HG03575 (cell line): ENCODE results near the gene FANCE.

ENCODE experiments used
- ATAC-seq: cut with Tn5 transposase; IDR thresholded peaks from one replicate; pipeline ENCODE4 v1.9.1; 2021; ENCODE audit not compliant: unreplicated experiment, insufficient number of reproducible peaks, low FRiP score; ENCODE audit errors: extremely low read depth

The FANCE gene

GRCh38 chr6:35454391-35455110, 2.4 kb downstream of the FANCE start:
- no peak for ATAC-seq

GRCh38 chr6:35457907-35458306, 5.8 kb downstream of the FANCE start:
- ATAC-seq = no peak

DNA sequence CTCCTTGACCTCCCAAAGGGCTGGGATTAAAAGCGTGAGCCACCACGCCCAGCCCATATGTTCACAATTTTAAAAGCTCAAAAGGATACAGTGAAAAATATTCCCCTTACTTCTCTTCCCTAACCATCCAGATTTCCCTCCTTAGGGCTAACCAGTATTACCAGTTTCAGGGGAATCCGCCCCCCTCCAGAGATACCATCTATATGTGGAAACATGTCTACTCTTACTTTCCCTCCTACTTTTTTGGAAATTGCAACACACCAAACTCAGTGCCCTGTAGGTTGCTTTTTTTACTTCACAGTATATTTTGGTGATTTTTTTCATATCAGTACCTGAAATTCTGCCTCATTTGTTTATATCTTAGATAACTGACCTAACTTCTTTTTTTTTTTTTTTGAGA, 9.1 kb downstream of the FANCE start:
- no peak for ATAC-seq

GRCh38 chr6:35463292-35463691, 11.2 kb downstream of the FANCE start:
- ATAC-seq = no peak

GRCh38 chr6:35465646-35466045, 13.5 kb downstream of the FANCE start:
- ATAC-seq = no peak

DNA sequence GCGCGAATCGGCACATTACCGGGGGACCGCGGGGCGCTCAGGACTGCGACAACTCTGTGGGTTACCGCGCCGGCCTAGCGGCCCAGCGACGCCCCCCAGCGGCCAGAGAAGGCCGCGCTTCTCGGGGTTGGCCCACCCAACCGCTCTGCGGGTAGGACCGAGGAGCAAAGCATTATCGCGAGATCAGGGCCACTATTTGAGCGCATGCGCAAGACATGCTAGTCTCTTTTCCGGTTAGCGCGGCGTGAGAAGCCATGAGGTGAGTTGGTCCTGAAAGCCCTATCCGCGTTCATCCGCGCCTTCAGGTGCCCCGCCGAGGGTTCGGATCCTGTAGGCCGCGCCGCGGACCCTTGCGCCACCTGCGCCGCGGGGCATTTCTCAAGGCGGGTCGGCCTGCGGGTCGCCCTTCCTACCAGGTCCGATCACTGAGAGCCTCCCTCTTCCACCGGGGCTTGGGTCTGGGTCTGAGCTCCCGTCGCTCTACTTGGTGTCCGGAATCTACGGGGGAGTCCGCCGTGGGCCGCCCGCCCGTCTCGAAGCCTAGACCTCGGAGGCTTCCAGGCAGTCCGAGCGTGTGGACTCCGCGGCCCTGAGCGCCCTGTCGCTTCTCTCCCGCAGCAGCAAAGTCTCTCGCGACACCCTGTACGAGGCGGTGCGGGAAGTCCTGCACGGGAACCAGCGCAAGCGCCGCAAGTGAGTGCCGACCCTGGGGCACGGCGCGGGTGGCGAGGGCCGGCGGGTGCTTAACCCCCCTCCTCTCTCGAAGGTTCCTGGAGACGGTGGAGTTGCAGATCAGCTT, 16.2 kb downstream of the FANCE start, which contains the start of gene RPL10A:
TSS of gene RPL10A (plus strand) at position 221 of the 799 bp plus-strand sequence. CDS start at position 255, 34 bp downstream.
- ATAC-seq = no peak

DNA sequence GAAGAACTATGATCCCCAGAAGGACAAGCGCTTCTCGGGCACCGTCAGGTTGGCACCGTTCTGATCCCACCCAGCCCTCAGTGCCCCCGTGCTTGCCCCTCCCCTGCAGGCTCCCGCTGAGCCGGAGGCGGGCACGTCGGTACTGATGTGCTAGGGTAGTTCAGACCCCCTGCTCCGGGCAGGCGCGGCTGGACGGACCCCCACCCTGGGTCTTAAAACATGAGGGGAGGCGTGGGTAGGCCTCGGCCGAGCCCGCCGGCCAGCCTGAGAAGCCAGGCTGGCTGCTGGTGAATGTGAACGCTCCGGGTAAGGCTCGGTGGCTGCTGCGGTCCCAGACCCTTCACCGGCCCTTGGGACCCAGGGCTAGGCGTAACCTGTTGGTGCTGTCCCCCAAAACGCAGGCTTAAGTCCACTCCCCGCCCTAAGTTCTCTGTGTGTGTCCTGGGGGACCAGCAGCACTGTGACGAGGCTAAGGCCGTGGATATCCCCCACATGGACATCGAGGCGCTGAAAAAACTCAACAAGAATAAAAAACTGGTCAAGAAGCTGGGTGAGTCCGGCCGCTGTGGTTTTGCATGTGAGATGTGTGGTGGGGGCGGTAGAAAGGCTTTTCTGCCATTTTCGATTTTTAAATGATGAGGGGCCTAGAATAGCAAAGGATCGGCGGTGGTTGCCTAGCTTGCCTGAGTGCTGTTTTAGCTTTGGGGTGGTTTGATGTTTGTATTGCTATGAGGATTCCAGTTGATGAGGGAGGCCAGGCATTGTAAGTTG, 17.0 kb downstream of the FANCE start:
- no peak for ATAC-seq

GRCh38 chr6:35469751-35470662, 17.9 kb downstream of the FANCE start:
- no peak for ATAC-seq

GRCh38 chr6:35470663-35471120, 18.6 kb downstream of the FANCE start:
- ATAC-seq = no peak

- no peak for ATAC-seq
Observed at GRCh38 chr6:35471836-35472345, 19.8 kb downstream of the FANCE start.

GRCh38 chr6:35473075-35473849, 21.1 kb downstream of the FANCE start:
- no peak for ATAC-seq

DNA sequence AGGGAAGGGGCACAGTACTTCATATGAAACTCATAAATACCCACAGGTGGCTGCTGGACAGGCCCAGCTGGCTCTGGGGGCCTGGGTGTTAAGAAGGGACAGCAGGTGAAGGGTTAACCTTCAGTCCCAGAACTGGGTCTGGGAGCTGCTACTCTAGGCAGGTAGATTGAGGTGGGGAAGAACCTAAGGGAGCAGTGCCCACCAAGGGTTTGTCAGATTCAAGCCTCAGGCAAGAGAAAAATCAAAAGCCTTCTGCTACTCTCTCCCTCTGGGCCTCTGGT, 21.7 kb downstream of the FANCE start:
- no peak for ATAC-seq

DNA sequence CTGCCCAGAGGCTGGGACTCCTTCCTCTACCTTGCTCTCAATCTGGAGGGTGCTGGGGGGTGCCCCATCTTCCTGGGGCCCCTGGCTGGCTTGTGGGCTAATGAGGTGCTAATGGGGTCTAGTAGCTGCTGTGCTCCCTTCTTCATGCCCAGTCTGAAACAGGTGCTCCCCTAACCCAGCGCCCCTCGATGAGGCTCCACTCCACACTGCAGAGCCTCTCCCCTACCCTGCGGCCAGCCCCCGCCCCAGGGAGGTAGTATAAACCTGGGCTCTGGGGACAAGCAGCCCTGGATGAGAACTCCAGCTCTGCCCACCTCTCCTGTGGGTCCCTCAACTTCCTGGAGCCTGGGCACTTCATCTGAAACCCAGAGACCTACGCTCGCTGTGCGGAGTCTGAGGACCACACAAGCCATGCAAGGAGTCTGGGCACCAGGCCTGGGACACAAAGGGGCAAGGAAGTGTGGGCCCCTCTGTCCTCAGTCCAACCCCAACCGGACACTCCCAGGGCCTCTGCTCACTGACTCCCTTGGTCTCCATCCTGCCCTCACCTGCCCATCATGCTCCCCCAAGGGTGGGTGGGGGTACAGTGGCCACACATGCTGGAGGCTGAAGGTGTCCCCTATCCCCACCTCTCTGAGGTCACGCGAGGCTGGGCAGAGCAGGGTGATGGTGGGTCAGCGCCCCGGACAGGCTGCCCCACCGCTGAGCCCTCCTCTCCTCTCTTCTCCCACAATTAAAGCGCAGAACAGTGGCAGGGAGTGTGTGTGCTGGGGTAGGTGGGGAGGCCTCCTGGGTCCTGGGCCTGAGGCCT, 22.2 kb downstream of the FANCE start:
- no peak for ATAC-seq

- no peak for ATAC-seq
Observed at GRCh38 chr6:35474942-35475570, 22.9 kb downstream of the FANCE start.

- ATAC-seq = no peak
Observed at GRCh38 chr6:35475573-35475972, 23.4 kb downstream of the FANCE start.

DNA sequence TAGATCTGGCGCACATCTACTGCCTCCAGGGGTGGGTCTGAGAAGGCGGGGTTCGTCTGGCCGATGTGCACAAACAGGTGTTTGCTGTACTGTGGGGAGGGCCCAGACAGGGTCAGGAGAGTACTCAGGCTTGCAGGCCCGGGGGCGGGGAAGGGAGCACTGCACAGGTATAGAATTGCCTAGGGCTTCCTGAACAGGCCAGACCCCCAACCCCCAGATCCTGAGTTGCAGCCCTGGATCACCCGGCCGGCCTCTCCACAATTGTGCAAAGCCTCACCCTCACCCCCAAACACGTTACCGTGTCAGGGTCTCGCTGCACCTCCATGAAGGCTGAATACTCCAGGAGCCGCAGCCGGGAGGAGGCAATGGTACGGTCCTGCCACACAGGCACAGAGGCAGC, 23.9 kb downstream of the FANCE start:
- no peak for ATAC-seq

DNA sequence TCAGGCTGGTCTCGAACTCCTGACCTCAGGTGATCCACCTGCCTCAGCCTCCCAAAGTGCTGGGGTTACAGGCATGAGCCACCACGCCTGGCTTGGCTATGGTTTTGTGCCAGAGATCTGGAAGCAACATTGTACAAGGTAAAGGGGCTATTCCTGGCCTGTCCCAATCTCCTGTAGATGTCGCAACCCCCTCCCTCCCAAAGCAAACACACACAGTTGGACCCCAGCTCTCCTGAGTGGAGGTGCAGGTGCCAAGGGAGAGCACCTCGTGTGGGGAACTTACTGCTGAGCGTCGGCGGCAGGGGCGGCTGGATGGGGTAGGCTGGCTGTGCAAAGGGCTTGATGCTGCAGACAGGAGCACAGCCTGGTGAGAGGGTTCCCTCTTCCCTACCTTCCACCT, 24.9 kb downstream of the FANCE start:
- no peak for ATAC-seq
